Measurements from ENCODE around the gene ATAD3B.
A peak's percentile ranks its signal among the peaks of the same experiment; 100 is the strongest.
"Not testable (repeated sequence)": the region's sequence is repeated elsewhere in the genome, so short reads cannot be mapped to it uniquely, and the experiment has no call there.

Gene ATAD3B

DNA sequence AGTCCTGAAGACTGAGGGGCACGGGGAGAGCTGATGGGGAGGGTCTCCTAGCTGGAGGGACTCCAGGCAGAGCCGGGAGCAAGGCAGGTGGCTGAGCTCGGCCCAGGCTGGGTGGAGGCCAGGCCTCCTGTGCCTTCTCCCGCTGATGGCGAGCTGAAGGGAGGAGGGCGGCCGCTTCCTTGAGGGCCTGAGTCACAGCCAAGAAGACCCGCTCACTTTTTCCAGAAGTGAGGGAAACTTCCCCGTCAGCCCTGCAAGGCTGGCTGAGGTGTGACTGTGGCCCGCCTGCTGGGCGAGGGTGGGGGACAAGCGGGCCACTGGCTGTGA is 37.8 kb upstream of the ATAD3B start:
- peak; percentile 61 for DNase-seq

DNA sequence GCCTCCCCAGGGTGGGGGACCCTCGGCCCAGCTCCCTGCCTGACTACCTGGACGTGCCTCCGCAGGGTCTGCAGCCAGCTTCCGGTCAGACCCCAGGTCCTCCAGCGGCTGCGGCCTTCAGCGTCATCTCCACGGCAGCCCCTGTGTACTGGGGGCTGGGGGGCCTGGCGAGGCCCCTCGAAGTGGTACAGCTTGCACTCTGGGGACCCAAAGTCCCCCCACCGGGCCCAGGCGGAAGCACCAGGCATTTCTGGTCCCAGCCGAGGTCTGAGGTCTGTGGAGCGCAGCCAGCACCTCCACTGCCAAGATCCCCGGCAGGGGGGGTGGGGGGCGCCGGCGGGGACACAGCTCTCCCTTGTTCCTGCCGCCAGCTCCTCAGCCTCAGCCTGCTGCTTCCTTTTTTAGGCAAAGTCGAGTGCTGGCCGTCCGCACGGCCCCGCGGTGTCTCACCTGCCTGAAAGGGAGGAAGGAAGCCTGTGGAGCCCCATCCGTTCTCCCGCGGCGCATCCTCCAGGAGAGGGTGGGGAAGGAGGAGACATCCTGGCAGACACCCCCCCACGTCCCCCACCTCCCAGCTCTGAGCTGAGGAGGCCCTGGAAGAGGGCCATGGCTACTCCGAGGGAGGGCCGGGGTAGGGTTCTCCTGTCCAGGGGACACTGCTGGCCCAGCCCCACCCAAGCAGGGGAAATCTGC is 37.3 kb upstream of the ATAD3B start:
- DNase-seq = peak; percentile 54

DNA sequence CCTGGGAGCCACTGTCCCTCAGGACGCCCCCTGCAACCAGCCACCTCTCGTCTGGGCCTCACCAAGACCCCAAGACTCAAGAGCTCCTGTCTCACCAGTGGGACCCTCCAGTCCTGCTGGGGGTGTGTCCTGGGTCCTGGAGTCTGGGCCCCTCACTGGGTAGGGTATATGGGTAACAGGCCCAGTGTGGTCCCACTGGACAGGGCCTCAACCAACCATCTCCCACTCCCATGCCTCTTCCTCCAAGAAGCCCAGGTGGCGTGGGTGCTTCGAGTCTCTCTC is 36.8 kb upstream of the ATAD3B start:
- DNase-seq = peak; percentile 38

- DNase-seq = peak; percentile 69
Measured at GRCh38 chr1:1435106-1435903, 36.3 kb upstream of the ATAD3B start, which contains the start of gene VWA1. Gene VWA1 (plus strand): TSS chr1:1435690. CDS start chr1:1435749, 59 bp downstream.

DNA sequence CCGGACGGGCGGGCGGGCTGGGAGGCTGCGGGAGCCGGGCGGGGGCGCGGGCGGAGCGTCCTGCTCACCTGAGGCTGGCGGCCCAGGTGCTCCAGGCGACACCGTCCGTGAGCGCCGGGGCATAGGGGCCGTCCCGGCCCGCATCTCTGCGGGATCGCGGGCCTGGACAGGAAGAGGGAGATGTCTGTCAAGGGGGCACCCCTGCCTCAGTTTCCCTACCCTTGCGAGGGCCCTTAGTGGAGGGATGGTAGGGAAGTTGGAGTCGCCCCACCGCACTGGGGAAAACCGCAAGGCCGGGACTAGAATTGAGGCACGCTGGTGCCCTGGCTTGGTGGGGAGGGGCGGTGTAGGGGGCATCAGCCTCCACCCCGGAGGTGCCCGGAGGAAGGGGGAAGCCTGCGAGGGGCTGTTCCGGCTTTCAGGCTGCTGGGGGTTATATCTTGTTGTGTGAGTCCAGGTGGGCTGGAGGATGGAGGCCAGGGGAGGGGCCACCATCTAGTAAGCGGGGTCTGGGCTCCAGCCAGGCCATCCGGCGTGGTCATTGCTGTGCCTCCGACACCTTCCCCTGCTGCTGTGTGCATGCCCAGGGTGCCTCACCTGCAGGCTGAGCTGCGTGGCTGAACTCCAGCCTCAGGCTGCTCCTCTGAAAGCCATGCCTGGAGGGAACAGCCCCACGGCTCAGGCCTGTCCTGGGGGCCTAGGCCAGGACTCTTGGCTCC is 35.5 kb upstream of the ATAD3B start:
- DNase-seq = peak; percentile 79

DNA sequence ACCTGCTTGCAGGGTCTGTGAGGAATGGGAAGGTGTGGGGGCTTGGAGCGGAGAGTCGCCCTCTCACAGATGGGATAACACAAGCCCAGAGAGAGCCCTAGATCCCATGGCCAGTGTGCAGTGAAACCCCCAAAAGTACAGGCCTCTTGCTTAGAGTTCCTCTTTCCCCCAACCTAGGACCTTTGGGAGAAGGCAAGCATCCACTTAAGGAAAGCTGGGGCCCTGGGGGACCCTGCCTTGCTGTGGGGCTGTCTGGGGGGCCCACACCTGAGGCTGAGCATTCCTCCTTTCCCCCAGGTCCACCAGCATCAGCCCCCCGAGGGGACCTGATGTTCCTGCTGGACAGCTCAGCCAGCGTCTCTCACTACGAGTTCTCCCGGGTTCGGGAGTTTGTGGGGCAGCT is 34.9 kb upstream of the ATAD3B start:
- DNase-seq = no peak

- DNase-seq = peak; percentile 59
Measured at GRCh38 chr1:1437033-1437903, 34.3 kb upstream of the ATAD3B start.

DNA sequence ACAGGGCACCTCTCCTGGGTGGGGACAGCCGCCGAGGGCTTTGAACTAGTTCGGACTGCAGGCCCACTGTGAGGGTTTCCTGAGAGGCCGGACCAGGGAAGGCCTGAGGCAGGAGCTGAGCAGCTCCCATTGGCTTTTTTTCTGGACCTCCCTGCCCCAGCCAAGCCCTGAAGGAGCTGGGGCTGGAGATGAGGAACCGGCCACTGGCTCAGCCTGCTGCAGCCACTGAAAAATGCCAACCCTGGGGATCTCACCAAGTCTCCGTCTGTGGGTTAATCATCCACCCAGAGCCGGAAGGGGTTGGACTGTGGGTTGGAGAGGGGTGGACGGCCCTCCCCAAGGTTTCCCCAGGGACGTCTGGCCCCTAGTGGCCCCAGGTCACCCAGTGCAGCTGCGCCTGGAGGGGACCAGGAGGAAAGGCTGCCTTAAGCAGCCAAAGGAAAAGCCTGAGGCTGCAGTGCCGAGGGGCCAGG is 33.6 kb upstream of the ATAD3B start:
- peak; percentile 69 for DNase-seq

DNA sequence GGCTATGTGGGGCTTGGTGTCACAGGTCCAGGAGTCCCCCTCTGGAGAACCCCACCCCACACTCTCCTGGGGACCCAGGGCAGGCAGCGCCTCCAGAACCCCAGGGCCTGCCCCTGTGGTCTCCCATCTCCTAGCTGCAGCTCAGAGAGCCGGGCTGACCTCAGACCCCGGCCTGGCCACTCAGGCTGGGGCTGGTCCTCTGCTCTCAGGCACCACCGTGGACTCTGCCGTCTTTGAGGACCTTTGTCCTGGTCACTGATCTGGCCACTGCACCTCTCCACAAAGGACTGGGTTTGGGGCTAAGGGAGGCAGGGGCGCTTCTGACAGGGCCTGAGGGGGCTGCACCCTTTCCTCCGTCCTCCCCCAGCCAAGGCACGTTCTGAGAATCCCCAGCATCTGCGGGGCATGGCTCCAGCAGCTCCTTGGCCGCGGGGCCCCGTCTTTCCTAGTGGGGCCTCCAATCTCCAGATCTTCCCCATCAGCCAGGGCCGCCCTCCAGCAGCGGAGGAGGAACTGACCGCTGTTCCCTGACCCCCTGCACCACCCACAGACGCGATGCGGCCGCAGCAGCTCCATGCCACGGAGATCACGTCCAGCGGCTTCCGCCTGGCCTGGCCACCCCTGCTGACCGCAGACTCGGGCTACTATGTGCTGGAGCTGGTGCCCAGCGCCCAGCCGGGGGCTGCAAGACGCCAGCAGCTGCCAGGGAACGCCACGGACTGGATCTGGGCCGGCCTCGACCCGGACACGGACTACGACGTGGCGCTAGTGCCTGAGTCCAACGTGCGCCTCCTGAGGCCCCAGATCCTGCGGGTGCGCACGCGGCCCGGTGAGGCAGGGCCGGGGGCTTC is 32.8 kb upstream of the ATAD3B start:
- peak; percentile 30 for DNase-seq

DNA sequence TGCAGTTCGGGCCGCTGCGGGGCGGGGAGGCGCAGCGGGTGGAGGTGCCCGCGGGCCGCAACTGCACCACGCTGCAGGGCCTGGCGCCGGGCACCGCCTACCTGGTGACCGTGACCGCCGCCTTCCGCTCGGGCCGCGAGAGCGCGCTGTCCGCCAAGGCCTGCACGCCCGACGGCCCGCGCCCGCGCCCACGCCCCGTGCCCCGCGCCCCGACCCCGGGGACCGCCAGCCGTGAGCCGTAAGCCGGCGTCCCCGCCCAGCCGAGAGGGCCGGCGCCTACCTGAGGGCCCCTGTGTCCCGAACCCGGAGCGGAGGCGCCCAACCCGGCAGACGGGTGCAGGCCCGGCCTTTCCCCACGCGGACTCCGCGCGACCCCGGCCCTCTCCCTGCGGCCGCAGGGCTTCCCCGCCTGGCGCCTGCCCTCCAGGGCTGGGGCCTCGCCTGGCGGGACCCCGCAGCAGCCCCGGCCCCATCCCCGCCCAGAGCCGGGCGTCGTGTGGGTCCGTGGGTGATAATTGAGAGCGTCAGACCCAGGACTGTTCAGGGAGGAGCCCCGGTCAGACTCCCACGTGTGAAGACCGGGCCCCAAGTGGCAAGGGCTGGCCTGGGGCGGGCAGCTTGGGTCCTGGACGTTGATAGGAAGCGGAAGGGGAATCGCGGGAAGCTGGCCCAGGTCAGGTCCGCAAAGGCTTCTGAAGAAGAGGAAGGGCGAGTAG is 31.9 kb upstream of the ATAD3B start:
- DNase-seq = peak; percentile 33

DNA sequence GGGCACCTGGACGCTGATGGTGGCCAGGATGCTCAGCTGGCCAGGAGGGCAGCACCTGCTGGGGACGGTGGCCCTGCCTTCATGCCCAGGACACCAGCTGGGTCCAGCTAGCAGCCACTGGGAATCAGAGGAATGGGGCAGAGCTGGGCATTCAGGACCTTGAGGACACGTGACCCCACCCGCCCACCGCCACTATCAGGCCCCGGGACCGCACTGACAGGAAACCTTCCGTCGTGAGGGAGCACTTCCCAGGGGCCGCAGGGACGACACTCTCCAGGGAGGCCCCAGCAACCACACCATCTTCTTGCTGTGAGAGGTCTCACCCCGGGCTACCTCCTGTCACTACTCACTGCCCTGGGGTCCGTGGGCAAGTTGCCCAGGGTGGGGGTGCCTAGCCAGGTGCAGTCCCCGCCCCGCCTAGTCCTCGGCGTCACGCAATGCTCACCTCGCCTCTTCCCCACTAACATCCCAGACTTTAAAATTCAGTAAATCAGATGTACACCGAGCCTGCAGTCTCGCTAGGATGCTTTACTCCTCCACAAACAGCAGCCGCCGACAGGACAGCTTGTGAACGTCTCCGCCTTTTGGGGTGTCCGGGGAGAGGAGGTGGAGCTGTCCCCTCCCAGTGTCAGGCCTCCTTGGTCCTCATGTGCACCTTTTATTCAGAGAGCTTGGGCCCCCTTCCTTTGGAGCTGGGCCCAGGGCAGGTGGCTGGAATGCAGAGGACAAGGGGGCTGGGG is 31.1 kb upstream of the ATAD3B start:
- peak; percentile 33 for DNase-seq

DNA sequence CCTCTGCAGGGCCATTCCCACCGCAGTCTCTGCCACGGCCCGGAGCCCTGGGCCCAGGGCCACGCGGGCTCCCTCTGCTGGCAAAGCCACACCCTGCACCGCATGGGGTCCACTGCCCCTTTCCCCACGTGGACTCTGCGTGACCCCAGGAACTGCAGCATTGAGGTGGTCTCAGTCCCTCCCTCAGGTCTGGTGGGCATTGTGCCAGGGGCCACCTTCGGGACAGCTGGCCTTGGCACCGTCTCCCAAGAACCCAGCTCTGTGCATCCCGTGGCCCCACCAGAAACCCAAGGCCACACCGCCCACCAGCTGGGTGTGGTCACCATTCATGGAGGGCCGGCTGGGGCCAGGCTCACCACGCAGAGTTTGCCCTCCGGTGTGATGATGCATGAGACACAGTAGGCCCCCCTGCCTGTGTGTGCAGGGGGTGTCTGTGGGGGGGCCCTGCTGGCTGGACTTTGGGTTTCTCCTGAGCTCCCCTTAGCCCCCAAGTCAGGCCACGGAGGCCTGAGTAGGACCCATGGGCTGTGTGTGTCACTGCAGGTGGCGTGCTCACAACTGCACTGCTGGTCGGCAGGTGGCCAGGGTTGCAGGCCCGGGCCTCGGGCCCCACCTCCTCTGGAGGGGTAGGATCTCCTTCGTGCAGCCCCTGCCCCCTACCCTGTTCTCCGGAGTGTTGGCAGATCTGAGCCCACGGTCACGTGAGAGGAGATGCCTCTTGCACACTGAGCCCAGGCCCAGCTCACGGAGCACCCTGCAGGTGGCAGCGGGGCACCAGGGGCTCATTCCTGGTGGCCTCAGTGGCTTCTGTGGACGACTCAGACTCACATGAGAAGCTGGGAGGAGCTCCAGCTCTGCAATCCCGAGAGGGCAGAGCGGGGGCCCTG is 30.3 kb upstream of the ATAD3B start:
- DNase-seq = peak; percentile 98

- no peak for DNase-seq
Measured at GRCh38 chr1:1442069-1442770, 29.3 kb upstream of the ATAD3B start.

GRCh38 chr1:1446631-1447030 is 24.9 kb upstream of the ATAD3B start:
- not testable (repeated sequence) for DNase-seq

GRCh38 chr1:1449099-1449739 is 22.3 kb upstream of the ATAD3B start, which contains the start of gene ATAD3C:
Gene ATAD3C (plus strand): TSS chr1:1449689. CDS start chr1:1450684, 995 bp downstream.
- no peak for DNase-seq

DNA sequence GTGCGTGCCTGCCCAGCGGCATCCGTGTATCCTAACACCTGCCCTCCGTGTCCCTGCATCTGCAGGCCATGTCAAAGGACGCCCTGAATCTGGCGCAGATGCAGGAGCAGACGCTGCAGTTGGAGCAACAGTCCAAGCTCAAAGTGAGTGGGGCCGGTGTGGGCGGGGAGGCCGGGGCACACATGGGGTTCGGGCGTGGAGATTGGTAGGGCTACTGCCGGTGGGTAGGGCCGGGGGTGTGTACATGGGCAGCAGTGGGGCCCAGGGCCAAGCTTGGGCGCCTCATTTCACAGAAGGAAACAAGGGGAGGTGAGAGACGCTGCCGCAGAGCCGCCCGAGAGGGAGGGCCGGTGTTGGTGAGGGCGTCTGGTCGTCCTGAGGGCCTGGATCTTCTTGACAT is 20.9 kb upstream of the ATAD3B start:
- DNase-seq = not testable (repeated sequence)

GRCh38 chr1:1451696-1452364 is 19.7 kb upstream of the ATAD3B start:
- no peak for DNase-seq
